Hepatocyte (in vitro differentiated cells): ENCODE results near the gene SHTN1.

Source experiments
- CTCF ChIP-seq: fragments of 200-600 bp; sonication (generic); IDR thresholded peaks from 2 replicates; pipeline ENCODE4 v1.5.1; 2016; ENCODE audit warnings: antibody characterized with exemption, mild to moderate bottlenecking; ENCODE audit not compliant: poor library complexity
- EZH2 ChIP-seq: fragments of 200-600 bp; sonication (generic); IDR thresholded peaks from 2 replicates; pipeline ENCODE4 v1.6.1; 2016; ENCODE audit warnings: antibody characterized with exemption, mild to moderate bottlenecking, borderline replicate concordance
- EZH2phosphoT487 ChIP-seq: fragments of 200-600 bp; sonication (generic); IDR thresholded peaks from one replicate; pipeline ENCODE4 v1.6.1; 2018; ENCODE audit warnings: antibody characterized with exemption, mild to moderate bottlenecking, low read depth, moderate library complexity; ENCODE audit not compliant: unreplicated experiment, severe bottlenecking

- TF ChIP-seq EZH2phosphoT487 = no peak
- TF ChIP-seq EZH2 = no peak
- no peak for TF ChIP-seq CTCF
Observed at GRCh38 chr10:116849248-116850057, 155.5 kb downstream of the SHTN1 start, which contains the start of gene ENO4.
